Stimulated activated CD4-positive, alpha-beta T cell treated with anti-CD3 and anti-CD28 coated beads, Interleukin-15, amount 100 ng/mL, for 24 hours (primary cell): ENCODE data around the gene ZER1.
A peak's percentile ranks its signal among the peaks of the same experiment; 100 is the strongest.
"Not testable (repeated sequence)": the region's sequence is repeated elsewhere in the genome, so short reads cannot be mapped to it uniquely, and the experiment has no call there.

Experiments used
- DNase-seq: peaks from one replicate; pipeline ENCODE4 v3.0.0-alpha.2; 2020

The ZER1 gene

GRCh38 chr9:128713941-128714573 is 57.7 kb downstream of the ZER1 start:
- DNase-seq = no peak

DNA sequence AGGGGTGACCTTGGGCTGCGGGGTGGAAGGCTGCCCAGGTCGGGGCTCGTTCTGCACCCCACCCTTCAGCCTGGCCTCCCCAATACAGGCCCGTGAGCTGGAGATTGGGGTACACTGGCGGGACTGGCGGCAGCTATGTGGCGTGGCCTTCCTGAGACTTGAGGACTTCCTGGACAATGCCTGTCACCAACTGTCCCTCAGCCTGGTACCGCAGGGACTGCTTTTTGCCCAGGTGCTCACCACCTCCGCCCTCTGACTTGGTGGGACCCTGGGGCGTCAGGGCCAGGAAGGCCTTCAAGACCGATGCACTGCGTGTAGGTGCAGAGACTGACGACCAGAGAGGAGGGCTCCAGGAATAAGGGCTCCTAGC is 58.3 kb downstream of the ZER1 start:
- no peak for DNase-seq

GRCh38 chr9:128712451-128713410 is 59.0 kb downstream of the ZER1 start:
- no peak for DNase-seq

DNA sequence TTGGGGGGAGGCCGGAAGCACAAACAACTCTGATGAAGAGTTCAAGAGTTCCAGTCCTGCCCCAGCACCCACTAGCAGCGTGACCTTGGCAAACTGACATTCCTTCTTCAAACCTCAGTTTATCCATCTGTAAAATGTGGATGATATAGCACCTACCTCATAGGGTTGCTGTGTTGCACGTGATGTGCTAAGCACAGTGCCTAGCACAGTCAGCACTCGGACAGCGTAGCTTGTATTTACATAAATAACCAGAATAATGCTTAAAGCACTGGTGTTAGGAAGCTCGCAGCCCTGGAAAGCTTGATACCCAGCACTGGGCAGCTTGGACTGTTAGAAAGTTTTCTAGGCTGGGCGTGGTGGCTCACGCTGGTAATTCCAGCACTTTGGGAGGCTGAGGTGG is 64.3 kb downstream of the ZER1 start:
- no peak for DNase-seq

DNA sequence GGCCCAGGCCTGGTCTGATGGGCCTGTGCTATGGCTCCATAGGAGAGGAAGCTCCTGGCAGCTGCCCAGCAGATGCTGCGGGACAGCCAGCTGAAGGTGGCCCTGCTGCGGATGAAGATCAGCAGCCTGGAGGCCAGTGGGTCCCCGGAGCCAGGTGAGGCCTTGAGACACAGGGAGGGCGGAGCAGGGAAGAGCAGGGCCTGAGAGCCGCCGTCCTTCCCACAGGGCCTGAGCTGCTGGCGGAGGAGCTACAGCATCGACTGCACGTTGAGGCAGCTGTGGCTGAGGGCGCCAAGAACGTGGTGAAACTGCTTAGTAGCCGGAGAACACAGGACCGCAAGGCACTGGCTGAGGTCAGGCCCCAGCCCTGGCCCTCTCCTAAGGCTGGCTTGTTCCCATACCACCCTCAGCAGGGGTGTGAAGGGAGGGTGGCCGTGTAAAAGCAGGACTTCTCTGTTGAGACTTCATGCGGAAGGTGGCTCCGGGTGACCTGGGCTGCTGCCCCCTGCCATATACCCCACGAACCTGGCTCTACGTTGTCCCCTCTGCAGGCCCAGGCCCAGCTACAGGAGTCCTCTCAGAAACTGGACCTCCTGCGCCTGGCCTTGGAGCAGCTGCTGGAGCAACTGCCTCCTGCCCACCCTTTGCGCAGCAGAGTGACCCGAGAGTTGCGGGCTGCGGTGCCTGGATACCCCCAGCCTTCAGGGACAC is 64.9 kb downstream of the ZER1 start:
- no peak for DNase-seq

DNA sequence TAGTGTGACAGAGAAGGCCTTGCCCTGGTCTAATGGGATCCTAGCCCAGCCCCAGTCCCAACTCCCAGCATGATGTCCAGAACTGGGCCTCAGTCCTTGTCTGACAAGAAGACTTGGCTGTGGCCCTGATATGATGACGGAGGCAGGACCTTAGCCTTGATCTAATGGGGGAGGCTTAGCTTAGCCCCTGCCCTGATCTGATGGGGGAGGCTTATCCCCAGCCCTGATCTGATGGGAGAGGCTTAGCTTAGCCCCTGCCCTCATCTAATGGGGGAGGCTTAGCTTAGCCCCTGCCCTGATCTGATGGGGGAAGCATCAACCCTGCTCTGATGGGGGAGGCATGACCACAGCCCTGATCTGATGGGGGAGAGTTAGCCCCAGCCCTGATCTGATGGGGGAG is 65.7 kb downstream of the ZER1 start:
- DNase-seq = no peak

GRCh38 chr9:128705051-128705965 is 66.4 kb downstream of the ZER1 start:
- no peak for DNase-seq

- DNase-seq = no peak
Measured at GRCh38 chr9:128704356-128704670, 67.4 kb downstream of the ZER1 start.

- DNase-seq = peak; percentile 47
Measured at GRCh38 chr9:128703616-128704355, 67.9 kb downstream of the ZER1 start.

- DNase-seq = peak; percentile 58
Measured at GRCh38 chr9:128702949-128703615, 68.6 kb downstream of the ZER1 start.

- DNase-seq = peak; percentile 95
Measured at GRCh38 chr9:128702445-128702948, 69.2 kb downstream of the ZER1 start, which contains the start of gene PKN3. Gene PKN3 (plus strand): TSS chr9:128702503. CDS start chr9:128702916, 413 bp downstream.

- DNase-seq = no peak
Measured at GRCh38 chr9:128701227-128701854, 70.4 kb downstream of the ZER1 start.

DNA sequence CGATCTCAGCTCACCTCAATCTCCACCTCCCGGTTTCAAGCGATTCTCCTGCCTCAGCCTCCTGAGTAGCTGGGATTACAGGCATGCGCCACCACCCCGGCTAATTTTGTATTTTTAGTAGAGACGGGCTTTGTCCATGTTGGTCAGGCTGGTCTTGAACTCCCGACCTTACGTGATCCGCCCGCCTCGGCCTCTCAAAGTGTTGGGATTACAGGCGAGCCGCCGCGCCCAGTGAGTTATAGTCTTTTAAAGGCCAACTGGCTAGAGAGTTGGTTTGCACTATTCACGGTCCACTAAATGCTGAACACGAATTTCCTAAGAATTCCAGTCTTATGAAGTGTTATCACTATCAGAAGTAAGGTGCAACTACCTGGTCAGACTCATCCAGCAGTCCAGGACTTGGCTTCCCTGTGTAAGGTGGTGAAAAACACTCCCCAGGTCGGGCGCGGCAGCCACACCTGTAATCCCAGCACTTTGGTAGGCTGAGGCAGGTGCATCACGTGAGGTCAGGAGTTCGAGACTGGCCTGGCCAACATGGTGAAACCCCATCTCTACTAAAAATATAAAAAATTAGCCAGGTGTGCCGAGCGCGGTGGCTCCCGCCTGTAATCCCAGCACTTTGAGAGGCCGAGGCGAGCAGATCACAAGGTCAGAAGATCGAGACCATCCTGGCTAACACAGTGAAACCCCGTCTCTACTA is 72.5 kb downstream of the ZER1 start:
- not testable (repeated sequence) for DNase-seq

DNA sequence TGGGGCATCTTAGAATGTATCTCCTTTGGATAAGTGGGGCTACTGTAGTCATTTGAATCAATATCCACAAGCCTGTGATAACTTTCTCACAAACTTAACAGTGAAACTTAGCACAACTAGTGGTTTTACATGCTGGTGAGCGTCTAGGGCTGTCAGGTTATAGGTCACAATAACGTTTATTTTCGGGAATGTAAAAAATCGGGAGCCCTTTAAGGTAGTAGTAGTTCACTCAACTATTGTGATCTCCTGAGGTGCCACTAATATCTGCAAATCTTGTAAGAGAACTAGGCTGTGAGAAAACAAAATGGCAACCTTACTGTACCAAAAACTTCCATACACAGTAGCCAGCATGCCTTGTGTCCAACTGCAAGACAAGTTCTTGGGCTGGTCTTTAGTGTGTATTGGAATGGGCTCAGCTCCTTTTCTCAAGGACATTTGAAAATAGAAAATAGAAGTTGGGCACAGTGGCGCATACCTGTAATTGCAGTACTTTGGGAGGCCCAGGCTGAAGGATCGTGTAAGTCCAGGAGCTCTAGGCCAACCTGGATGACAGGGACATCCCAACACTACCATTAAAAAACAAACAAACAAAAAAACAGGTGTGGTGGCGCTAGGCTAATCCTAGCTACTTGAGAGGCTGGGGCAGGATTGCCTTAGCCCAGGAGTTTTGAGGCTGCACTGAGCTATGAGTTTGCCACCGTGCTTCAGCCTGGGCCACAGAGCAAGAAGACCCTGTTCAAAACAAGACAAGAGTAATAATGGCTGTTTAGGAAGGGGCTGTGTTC is 74.6 kb downstream of the ZER1 start:
- DNase-seq = no peak

- DNase-seq = no peak
Measured at GRCh38 chr9:128694344-128694743, 77.4 kb downstream of the ZER1 start.

DNA sequence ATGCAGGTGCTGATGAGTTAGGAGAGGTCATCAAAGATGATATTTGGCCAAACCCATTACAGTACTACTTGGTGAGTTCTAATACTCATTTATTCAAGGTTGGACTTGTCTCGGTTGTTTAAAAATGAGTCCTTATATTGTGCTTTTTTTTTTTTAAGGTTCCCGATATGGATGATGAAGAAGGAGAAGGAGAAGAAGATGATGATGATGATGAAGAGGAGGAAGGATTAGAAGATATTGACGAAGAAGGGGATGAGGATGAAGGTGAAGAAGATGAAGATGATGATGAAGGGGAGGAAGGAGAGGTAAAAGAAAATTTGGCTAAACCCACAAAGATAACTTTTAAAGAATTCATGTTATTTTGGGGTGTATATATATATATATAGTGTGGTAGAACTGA is 78.0 kb downstream of the ZER1 start:
- DNase-seq = not testable (repeated sequence)

DNA sequence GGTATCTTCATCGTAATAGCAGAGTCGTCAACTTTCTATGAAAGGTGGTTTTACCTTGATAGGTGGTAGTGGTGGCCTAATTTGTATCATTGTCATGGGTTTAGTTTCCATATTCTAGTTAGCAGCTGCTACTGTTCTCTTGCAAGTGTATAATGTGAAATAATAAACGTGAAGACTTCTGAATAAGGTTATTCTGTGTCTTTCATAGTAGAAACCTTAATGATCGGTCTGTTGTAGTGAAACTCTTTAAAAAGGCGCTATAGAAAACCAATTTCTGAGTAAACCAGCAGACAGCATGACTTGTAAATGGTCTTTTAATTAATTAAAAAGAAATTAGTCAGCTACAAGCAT is 81.1 kb downstream of the ZER1 start:
- no peak for DNase-seq

DNA sequence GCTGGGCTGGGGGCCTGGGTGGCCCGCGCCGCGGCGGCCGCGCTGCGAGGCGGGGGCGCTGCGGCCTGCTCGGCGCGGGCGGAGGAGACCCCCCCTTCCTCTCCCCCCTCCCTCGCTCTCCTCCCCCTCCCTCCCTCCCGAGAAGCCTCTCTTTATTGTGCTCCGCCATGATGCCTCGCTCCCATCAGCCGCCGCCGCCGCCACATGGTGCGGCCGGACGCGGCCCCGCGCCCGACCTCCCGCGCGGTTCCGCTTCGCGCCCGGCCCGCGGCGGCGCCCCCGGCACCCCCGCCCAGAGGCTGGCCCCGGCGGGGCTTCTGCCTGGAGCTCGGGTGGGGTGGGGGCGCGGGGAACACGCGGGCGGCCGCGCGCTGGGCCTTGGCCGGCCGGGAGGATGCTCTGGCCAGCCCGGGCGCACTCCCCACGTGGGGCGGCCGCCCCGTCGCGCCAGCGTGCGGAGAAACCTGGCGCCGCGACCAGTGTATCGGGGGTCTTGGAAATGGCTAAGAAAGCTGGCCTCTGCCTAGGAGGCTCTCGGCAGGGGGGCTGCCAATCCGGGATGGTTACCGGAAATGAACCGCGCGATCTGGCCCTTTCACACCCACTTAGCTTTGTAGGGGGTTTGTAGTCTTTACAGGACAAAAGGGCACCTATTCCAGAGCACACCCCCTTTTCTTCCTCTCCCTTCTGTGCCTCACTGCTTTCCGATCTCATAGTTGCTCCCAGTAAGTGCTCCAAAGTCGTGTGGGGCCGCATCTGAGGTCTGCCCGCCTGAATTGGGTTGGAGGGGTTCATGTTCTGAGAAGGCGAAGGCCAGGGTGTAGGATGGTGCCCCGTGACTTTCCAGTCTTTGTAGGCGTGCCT is 81.7 kb downstream of the ZER1 start:
- DNase-seq = peak; percentile 58
